Mucosa of descending colon (tissue), 3 donors: ENCODE data around the gene PHAF1. TPM values are rescaled to one million over a fixed set of nuclear protein-coding genes. Genes with fewer than 3 reads are reported as not detected.

Experiments
- ATAC-seq: fragments of 200-7000 bp; cut with Tn5 transposase; one replicate; pipeline ENCODE4 v1.9.1; 2020; ENCODE audit warnings: mild to moderate bottlenecking, moderate library complexity
- DNase-seq, 3 donors: peaks; one replicate each; pipeline ENCODE4 v3.0.0-alpha.2; 2020
- H3K36me3 ChIP-seq: fragments of 200-600 bp; one replicate; pipeline ENCODE4 v1.8.0; 2021; ENCODE audit warnings: low read depth, mild to moderate bottlenecking
- H3K4me1 ChIP-seq: fragments of 200-600 bp; one replicate; pipeline ENCODE4 v1.8.0; 2021; ENCODE audit warnings: low read depth, mild to moderate bottlenecking
- H3K4me3 ChIP-seq: fragments of 200-600 bp; one replicate; pipeline ENCODE4 v1.8.0; 2021; ENCODE audit warnings: mild to moderate bottlenecking
- H3K9me3 ChIP-seq: fragments of 200-600 bp; one replicate; pipeline ENCODE4 v1.8.0; 2021; ENCODE audit warnings: mild to moderate bottlenecking
- CTCF ChIP-seq: fragments of 200-600 bp; IDR thresholded peaks from one replicate; pipeline ENCODE4 v1.8.0; 2022; ENCODE audit warnings: antibody characterized with exemption, mild to moderate bottlenecking
- intact Hi-C, 2 donors: fragments of 100-400 bp; cut with DNase I in 1 of 2; cut with micrococcal nuclease in 1 of 2; formaldehyde crosslinking; loops; one replicate each; pipeline versions ENCODE4 v1.11.0 to v1.11.1; 2022; cut with DNase I, micrococcal nuclease
- total RNA-seq, 3 donors: library from RNA; stranded (reverse); fragmentation: NEBNext Ultra II Directional in 2 of 3; extraction: Animal tissue kit (Norgen Biotek cat#: 25700) in 2 of 3; gene quantifications; one replicate each; pipeline versions ENCODE4 v1.2.1 to v1.2.4, GENCODE V29; 2021 to 2023
- donor health status: DM: no; HTN: no; CAD: no; lungs with moderate emphysema.
- donor health status: DM: no; HTN: no; CAD: no.
- donor health status: DM: no; HTN: yes; CAD: no.

The PHAF1 gene
- total RNA-seq, 3 donors from 2014 or later = 13.3 to 15.7 (median 13.6) TPM

- no peak for DNase-seq
- intact Hi-C loops = no loop called here
- Histone ChIP-seq H3K36me3 (peaks cover 17% of the 10 kb centered on the region), H3K4me3 (no peak overlapping the region), H3K4me1 (no peaks in the 10 kb centered on the region), H3K9me3 (no peaks in the 10 kb centered on the region)
- TF ChIP-seq CTCF = no peak
- ATAC-seq = no peak
Measured at GRCh38 chr16:67141391-67141790, 31.6 kb downstream of the PHAF1 start.

- ATAC-seq (no peak), DNase-seq (peak in 1 of 3 donors; percentile 22)
- no peak for TF ChIP-seq CTCF
- H3K9me3 ChIP-seq = no peaks in the 10 kb centered on the region
- intact Hi-C loops = no loop called here
- H3K36me3 ChIP-seq = peaks cover 22% of the 10 kb centered on the region
- H3K4me1 ChIP-seq = no peaks in the 10 kb centered on the region
- H3K4me3 ChIP-seq = no peak overlapping the region
Measured at GRCh38 chr16:67142342-67142741, 32.6 kb downstream of the PHAF1 start.

DNA sequence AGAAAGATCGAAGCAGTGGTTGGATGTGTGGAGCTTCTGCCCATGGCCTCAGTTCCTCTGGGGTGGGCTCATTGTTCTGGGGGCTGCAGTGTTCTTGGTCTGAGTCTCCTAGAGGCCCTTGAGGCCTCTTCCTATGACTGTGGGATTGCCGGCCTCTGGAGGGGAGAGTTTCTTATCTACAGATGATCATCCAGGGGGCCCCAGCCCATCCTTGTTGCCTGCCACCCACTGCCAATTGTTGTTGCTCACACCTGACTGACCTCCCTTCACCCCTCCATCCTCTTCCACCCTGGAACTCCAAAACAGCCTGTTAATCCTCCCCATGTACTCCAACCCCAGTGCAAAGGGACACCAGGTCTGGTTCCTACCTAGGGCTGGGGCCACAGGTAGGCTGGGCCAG lies 35.2 kb downstream of the PHAF1 start:
- intact Hi-C loops = no loop called here

DNA sequence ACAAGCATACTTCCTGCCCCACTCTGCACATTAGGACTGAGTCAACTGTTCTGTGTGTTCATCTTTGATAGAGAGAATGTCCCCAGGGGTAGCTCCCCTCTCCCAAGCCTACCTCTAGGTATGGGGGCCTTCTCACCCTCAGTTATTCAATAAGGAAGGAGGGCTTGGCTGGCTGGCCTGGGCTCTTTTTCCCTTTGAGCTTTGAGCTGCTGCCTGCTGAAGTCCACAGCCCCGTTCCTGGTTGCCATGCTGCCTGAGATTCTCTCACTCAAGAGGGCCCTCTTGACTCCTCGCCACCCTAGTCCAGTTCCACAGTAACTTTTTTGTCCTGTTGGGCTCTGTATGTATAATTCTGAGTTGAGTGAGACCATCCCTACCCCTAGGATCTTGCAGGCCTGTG lies 36.0 kb downstream of the PHAF1 start:
- no peaks in the 10 kb centered on the region for H3K9me3 ChIP-seq
- peaks cover 19% of the 10 kb centered on the region for H3K36me3 ChIP-seq
- intact Hi-C loops = no loop called here
- ATAC-seq (no peak), DNase-seq (no peak)
- peaks cover 7% of the 10 kb centered on the region for H3K4me1 ChIP-seq
- no peak overlapping the region for H3K4me3 ChIP-seq
- no peak for TF ChIP-seq CTCF

More for the DNA sequence above, 35.2 kb downstream of the PHAF1 start:
- Histone ChIP-seq H3K36me3 (peaks cover 22% of the 10 kb centered on the region), H3K4me3 (no peak overlapping the region), H3K9me3 (no peaks in the 10 kb centered on the region), H3K4me1 (peaks cover under 1% of the 10 kb centered on the region)
- ATAC-seq (no peak), DNase-seq (no peak)
- no peak for TF ChIP-seq CTCF

- no peak for TF ChIP-seq CTCF
- H3K4me1 ChIP-seq = peaks cover 10% of the 10 kb centered on the region
- no peaks in the 10 kb centered on the region for H3K9me3 ChIP-seq
- no peak for DNase-seq
- H3K4me3 ChIP-seq = no peak overlapping the region
- intact Hi-C loops = no loop called here
- peaks cover 15% of the 10 kb centered on the region for H3K36me3 ChIP-seq
- no peak for ATAC-seq
Measured at GRCh38 chr16:67146523-67147357, 37.0 kb downstream of the PHAF1 start.
